Activated naive CD4-positive, alpha-beta T cell treated with anti-CD3 and anti-CD28 coated beads, Interleukin-2, amount 50 U/mL, for 72 hours (primary cell): Measurements from ENCODE around the gene RBM39. TPM values are rescaled to one million over a fixed set of nuclear protein-coding genes. Genes with fewer than 3 reads are reported as not detected.
"Not testable (repeated sequence)": the region's sequence is repeated elsewhere in the genome, so short reads cannot be mapped to it uniquely, and the experiment has no call there.

ENCODE experiments used
- ATAC-seq, 2 donors: fragments of 150-1000 bp; cut with Tn5 transposase; 2 replicates each; pipeline ENCODE4 v1.10.0; 2021; ENCODE audit warnings: mild to moderate bottlenecking in 2 of 2, moderate library complexity in 2 of 2
- DNase-seq, 2 donors: peaks; one replicate each; pipeline ENCODE4 v3.0.0; 2021 to 2022; ENCODE audit warnings: low spot score in 2 of 2
- H3K27ac Mint-ChIP-seq, 2 donors: one replicate each; pipeline ENCODE4 v1.8.0; 2022; ENCODE audit warnings: mild to moderate bottlenecking in 2 of 2, mixed read lengths in 2 of 2
- H3K36me3 Mint-ChIP-seq, 2 donors: one replicate each; pipeline ENCODE4 v1.8.0; 2022; ENCODE audit warnings: mixed read lengths in 2 of 2
- H3K9me3 Mint-ChIP-seq, 2 donors: one replicate each; pipeline ENCODE4 v1.8.0; 2022; ENCODE audit warnings: mixed read lengths in 2 of 2
- total RNA-seq, 2 donors: library from RNA; stranded (reverse); gene quantifications; one replicate each; pipeline ENCODE4 v1.2.3, GENCODE V29; 2022

The RBM39 gene
- total RNA-seq, 2 donors from 2014 or later, result 343 to 380 TPM

DNA sequence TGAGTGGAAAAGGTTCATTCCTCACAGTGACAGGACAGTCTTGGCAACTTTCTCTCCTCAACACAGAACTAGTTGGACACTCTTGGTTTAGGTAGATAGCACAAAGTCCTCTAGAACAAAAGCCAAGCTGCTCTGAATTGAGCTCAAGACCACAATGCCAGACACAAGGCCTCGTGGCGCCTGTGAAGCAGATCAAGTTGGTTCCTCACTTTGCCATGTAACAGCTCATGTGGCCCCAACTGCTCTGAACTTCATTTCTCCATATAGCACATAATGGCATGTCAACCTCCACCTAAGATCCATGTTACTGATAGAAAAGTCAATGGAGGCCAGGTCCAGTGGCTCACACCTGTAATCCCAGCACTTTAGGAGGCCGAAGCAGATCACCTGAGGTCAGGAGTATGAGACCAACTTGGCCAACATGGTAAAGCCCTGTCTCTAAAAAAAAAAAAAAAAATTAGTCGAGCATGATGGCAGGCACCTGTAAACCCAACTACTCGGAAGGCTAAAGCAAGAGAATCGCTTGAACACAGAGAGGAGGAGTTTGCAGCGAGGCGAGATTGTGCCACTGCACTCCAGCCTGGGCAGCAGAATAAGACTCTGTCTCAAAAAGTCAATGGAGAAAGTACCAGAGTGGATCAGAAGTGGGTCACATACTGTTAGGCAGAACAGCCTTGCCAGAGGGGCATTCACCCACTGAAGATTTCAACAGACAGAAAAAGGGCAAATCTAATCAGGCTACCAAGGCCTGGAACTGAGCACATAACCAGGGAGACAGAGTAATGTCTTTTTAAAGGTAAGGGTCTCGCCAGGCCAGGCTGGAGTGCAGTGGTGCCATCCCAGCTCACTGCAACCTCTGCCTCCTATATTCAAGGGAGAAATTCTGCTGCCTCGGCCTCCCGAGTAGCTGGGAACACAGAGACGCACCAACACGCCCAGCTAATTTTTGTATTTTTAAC is 21.6 kb downstream of the RBM39 start:
- Mint-ChIP-seq H3K9me3 (no peaks in the 10 kb centered on the region), H3K27ac (peak overlapping the region; percentile 34 to 61), H3K36me3 (peaks cover 6 to 36% of the 10 kb centered on the region in 2 donors)
- peak in 1 of 2 donors; percentile 2 for ATAC-seq
- DNase-seq, result no peak

DNA sequence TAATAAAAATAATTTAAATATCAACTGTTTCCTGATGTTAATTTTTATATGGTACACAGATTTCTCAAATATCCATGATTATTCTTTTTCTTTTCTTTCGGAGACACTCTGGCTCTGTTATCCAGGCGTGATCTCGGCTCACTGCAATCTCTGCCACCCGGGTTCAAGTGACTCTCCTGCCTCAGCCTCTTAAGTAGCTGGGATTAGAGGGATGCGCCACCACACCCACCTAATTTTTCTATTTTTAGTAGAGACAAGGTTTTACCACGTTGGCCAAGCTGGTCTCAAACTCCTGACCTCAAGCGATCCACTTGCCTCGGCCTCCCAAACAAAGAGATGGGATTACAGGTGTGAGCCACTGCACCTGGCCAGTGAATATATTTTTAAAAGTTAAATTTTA is 22.3 kb downstream of the RBM39 start:
- DNase-seq (no peak), ATAC-seq (no peak)
- no peaks in the 10 kb centered on the region for H3K9me3 Mint-ChIP-seq
- H3K36me3 Mint-ChIP-seq, result peaks cover 6 to 29% of the 10 kb centered on the region in 2 donors
- no peak overlapping the region for H3K27ac Mint-ChIP-seq

GRCh38 chr20:35718972-35719635 is 23.0 kb downstream of the RBM39 start:
- DNase-seq, result no peak
- ATAC-seq, result peak in 1 of 2 donors; percentile 1
- Mint-ChIP-seq H3K27ac (no peak overlapping the region), H3K36me3 (peaks cover 6 to 31% of the 10 kb centered on the region in 2 donors), H3K9me3 (no peaks in the 10 kb centered on the region)

DNA sequence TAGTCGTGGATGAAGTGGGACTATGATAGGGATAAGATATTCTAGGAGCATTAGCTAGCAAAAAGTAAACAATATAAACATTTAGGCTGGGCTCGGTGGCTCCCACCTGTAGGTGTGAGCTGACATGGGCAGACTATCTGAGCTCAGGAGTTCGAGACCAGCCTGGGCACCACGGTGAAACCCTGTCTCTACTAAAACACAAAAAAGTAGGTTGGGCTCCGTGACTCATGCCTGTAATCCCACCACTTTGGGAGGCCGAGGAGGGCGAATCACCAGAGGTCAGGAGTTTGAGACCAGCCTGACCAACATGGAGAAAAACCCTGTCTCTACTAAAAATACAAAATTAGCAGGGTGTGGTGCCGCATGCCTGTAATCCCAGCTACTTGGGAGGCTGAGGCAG is 23.7 kb downstream of the RBM39 start:
- Mint-ChIP-seq H3K27ac (peak overlapping the region in 1 of 2 donors; percentile 63), H3K36me3 (peaks cover 6 to 35% of the 10 kb centered on the region in 2 donors)
- not testable (repeated sequence) for DNase-seq, H3K9me3 Mint-ChIP-seq, ATAC-seq

- H3K27ac Mint-ChIP-seq, result no peak overlapping the region
- H3K9me3 Mint-ChIP-seq, result no peaks in the 10 kb centered on the region
- H3K36me3 Mint-ChIP-seq, result peaks cover 0 to 27% of the 10 kb centered on the region in 2 donors
- ATAC-seq (no peak), DNase-seq (no peak)
Measured at GRCh38 chr20:35716330-35716729, 25.7 kb downstream of the RBM39 start.

GRCh38 chr20:35715652-35716051 is 26.4 kb downstream of the RBM39 start:
- no peak for DNase-seq
- peak overlapping the region in 1 of 2 donors; percentile 40 for H3K27ac Mint-ChIP-seq
- H3K36me3 Mint-ChIP-seq, result peaks cover 0 to 27% of the 10 kb centered on the region in 2 donors
- ATAC-seq, result peak in 1 of 2 donors; percentile 2
- H3K9me3 Mint-ChIP-seq, result no peaks in the 10 kb centered on the region

- no peak for DNase-seq
- Mint-ChIP-seq H3K9me3 (no peaks in the 10 kb centered on the region), H3K27ac (no peak overlapping the region), H3K36me3 (peaks cover 0 to 27% of the 10 kb centered on the region in 2 donors)
- no peak for ATAC-seq
Measured at GRCh38 chr20:35714127-35714526, 27.9 kb downstream of the RBM39 start.

DNA sequence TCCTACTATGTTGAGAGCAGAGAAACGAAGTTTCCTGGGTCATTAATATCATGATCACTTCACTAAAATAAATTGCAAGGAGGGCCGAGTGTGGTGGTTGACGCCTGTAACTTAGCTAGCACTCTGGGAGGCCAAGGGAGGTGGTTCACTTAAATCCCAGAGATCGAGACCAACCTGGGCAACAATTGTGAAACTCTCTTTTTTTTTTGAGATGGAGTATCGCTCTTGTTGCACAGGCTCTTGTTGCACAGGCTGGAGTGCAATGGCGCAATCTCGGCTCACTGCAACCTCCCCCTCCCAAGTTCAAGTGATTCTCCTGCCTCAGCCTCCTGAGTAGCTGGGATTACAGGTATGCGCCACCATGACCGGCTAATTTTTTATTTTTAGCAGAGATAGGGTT is 28.9 kb downstream of the RBM39 start:
- ATAC-seq, H3K9me3 Mint-ChIP-seq, DNase-seq, H3K27ac Mint-ChIP-seq: not testable (repeated sequence)
- H3K36me3 Mint-ChIP-seq, result peaks cover 0 to 32% of the 10 kb centered on the region in 2 donors

DNA sequence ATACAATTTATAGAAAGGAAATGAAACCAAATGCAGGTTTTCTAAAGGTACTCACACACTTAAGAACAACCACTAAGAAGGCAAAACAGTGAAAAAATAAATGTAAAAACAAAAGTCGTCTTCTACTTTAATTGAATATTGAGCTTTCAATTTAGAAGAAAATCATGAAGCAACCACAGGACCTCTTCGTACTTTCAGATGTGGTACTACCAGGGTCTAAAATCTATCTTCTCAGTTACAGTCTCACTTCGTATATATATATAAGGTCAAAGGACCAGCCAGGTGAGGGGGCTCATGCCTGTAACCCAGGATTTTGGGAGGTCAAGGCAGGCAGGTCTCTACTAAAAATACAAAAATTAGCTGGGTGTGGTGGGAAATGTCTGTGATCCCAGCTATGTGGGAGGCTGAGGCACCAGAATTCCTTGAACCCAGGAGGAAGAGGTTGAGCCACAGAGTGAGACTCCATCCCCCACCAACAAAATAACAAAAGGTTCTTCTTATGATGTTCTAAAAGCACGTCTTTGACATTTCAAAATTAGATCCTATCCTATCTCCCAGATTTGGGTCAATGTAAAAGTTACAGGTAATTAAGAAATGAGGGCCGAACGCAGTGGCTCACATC is 30.4 kb downstream of the RBM39 start:
- Mint-ChIP-seq H3K9me3 (no peaks in the 10 kb centered on the region), H3K27ac (peak overlapping the region; percentile 74 to 92), H3K36me3 (peaks cover 0 to 27% of the 10 kb centered on the region in 2 donors)
- ATAC-seq, result peak; percentile 65 to 70
- no peak for DNase-seq

GRCh38 chr20:35710884-35711587 is 31.0 kb downstream of the RBM39 start:
- ATAC-seq, result no peak
- no peak for DNase-seq
- Mint-ChIP-seq H3K9me3 (no peaks in the 10 kb centered on the region), H3K27ac (peak overlapping the region; percentile 68 to 74), H3K36me3 (peaks cover 0 to 27% of the 10 kb centered on the region in 2 donors)

DNA sequence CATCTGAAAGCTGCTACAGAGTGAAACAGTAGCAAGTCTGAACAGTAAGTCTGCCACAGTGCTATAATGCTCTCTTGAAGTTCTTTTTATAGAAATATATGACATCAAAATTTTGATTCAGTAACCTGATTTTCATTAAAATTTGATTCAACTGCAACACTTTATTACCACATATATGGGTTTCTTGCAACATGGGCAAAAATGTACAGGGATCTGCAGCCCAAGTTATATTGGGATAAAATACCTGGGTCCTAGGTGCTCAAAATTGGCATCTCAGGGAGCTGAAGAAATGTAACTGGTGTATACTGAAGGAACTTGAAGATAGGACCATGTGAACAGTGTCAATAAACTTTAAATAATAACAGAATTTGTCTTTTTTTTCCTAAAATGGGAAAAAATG is 32.0 kb downstream of the RBM39 start:
- ATAC-seq (no peak), DNase-seq (no peak)
- H3K36me3 Mint-ChIP-seq, result peaks cover 0 to 29% of the 10 kb centered on the region in 2 donors
- H3K27ac Mint-ChIP-seq, result peak overlapping the region in 1 of 2 donors; percentile 68
- no peaks in the 10 kb centered on the region for H3K9me3 Mint-ChIP-seq

GRCh38 chr20:35709259-35709658 is 32.8 kb downstream of the RBM39 start:
- Mint-ChIP-seq H3K27ac (peak overlapping the region; percentile 54 to 72), H3K36me3 (peaks cover 0 to 31% of the 10 kb centered on the region in 2 donors), H3K9me3 (no peaks in the 10 kb centered on the region)
- DNase-seq, result no peak
- no peak for ATAC-seq

DNA sequence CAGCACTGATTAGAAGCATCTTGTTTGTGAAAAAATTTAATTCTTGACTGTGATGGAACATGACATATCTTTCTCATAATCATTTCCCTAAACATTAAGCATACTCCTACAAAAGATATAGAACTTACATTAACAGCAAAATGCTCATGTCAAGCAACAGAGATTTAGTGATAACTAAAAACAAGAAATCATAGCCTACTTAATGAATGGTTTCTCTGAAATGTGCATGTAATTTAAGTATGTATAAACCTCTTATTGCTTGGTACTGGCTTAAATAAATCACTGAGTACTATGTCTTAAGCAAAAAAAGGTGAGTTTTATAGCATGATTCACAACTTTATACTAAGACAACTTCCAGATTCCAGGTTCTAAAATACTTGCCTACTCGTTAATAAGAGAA is 33.6 kb downstream of the RBM39 start:
- no peaks in the 10 kb centered on the region for H3K9me3 Mint-ChIP-seq
- DNase-seq, result no peak
- peaks cover 0 to 31% of the 10 kb centered on the region in 2 donors for H3K36me3 Mint-ChIP-seq
- ATAC-seq, result no peak
- H3K27ac Mint-ChIP-seq, result peak overlapping the region in 1 of 2 donors; percentile 72

DNA sequence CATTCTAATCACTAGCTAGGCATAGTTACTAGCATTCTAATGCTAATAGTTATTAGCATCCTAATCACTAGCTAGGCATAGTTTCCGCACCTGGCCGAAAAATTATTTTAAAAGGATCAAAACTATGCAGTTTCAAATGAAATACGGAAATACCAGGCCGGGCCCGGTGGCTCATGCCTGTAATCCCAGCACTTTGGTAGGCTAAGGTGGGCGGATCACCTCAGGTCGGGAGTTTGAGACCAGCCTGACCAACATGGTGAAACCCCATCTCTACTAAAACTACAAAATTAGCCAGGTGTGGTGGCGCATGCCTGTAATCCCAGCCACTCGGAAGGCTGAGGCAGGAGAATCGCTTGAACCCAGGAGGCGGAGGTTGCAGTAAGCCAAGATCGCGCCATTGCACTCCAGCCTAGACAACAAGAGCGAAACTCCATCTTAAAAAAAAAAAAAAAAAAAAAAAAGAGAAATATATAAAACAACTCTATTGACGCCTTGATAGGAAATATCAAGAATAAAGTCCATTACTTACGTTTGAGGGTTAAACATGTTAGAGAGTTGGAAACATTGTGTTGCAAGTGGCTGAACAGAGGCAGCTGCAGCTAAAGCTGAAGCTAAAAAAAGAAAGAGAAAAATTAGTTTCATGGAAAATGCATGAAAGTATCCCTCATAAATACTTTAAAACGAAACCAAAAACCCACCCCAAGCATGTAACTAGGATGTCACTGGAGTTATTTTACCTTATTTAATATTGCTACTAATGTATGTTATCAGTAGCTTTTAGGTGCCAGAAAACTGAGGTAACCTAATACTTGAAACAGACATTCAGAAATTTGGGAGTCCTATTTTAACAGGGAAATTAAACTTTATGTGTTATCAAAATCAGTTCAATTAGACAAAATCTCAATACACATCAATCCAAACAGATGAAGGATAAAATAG is 35.2 kb downstream of the RBM39 start:
- H3K36me3 Mint-ChIP-seq, result peaks cover 0 to 34% of the 10 kb centered on the region in 2 donors
- not testable (repeated sequence) for ATAC-seq, H3K27ac Mint-ChIP-seq, H3K9me3 Mint-ChIP-seq, DNase-seq

- not testable (repeated sequence) for DNase-seq, ATAC-seq, H3K9me3 Mint-ChIP-seq
- Mint-ChIP-seq H3K36me3 (peaks cover 3 to 31% of the 10 kb centered on the region in 2 donors), H3K27ac (peak overlapping the region in 1 of 2 donors; percentile 44)
Measured at GRCh38 chr20:35705894-35706293, 36.2 kb downstream of the RBM39 start.
